NCI-H2081 (cell line): Measurements from ENCODE around the gene NDUFB8.

ENCODE experiments used
- DNase-seq, 2 experiments: peaks; one replicate each; lab custom pipeline; 2025; lab: John Stamatoyannopoulos, UW

The NDUFB8 gene

GRCh38 chr10:100535715-100536353, 6.2 kb upstream of the NDUFB8 start, which contains the start of gene HIF1AN:
HIF1AN (plus strand) TSS chr10:100535943; CDS start chr10:100535959, 16 bp downstream.
- DNase-seq = peak; percentile 89

DNA sequence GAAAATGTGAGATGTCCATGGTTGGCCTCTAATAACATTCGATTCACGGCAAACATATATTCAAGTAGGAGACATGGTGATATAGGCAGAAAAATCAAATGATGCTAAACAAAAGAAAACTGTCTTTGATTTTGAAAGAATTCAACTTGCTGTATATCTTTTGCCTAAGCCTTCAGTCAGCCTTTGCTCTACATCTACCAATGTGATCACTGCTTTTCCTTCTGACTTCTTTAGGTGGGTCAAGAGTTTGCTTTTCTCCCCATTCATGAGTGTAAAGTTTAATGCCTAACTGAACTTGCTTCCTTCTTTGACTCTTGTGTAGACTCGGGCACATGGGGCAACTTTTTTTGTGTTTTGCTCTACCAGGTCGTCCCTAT, 5.7 kb upstream of the NDUFB8 start:
- DNase-seq = no peak

- no peak for DNase-seq
These were observed 5.1 kb upstream of the NDUFB8 start for GRCh38 chr10:100534726-100535125.

- DNase-seq = no peak
These were observed 2.1 kb upstream of the NDUFB8 start for GRCh38 chr10:100531761-100532160.

GRCh38 chr10:100528921-100529474, 673 bp downstream of the NDUFB8 start:
- DNase-seq = peak in 1 of 2 experiments; percentile 21

DNA sequence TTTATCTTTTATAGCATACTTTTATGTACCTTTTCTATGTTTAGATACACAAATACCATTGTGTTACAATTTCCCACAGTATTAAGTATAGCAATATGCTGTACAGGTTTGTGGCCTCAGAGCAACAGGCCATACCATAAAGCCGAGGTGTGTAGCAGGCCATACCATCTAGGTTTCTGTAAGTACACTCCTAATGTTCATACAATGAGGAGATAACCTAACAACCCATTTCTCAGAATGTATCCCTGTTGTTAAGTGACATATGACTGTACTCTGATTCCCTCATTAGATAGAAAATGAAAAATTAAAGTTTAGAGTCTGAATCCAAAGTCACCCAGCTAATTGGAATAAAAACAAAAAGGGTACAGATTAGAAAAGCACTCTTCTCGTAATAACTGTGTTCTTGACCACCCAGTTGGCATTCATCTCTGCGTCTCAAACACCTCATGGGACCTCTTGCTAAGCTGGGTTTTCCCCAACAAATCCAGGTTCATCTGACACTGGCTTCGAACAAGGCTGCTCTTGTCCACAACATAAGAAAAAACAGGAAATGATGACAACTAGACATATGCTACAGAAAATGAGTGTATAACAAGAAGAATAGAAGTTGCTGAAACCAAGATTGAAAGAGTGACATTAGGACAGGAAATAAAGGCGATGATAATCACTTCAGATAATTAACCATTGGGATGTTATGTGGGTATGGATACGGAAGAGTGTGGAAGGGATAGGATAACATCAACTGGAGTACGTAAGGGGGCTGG, 1.4 kb downstream of the NDUFB8 start:
- no peak for DNase-seq

- DNase-seq = no peak
These were observed 5.0 kb downstream of the NDUFB8 start for GRCh38 chr10:100524638-100525037.

- DNase-seq = no peak
These were observed 5.5 kb downstream of the NDUFB8 start for GRCh38 chr10:100524206-100524605.

DNA sequence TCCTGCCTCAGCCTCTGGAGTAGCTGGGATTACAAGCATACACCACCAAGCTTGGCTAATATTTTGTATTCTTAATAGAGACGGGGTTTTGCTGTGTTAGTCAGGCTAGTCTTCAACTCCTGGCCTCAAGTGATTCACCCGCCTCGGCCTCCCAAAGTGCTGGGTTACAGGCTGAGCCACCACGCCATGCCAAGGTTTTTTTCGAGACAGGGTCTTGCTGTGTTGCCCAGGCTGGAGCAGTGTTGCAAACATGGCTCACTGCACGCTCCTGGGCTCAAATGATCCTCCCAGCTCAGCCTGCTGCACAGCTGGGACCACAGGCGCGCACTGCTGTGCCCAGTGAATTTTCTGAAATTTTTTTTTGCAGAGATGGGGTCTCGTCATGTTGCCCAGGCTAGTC, 6.7 kb downstream of the NDUFB8 start:
- DNase-seq = no peak

DNA sequence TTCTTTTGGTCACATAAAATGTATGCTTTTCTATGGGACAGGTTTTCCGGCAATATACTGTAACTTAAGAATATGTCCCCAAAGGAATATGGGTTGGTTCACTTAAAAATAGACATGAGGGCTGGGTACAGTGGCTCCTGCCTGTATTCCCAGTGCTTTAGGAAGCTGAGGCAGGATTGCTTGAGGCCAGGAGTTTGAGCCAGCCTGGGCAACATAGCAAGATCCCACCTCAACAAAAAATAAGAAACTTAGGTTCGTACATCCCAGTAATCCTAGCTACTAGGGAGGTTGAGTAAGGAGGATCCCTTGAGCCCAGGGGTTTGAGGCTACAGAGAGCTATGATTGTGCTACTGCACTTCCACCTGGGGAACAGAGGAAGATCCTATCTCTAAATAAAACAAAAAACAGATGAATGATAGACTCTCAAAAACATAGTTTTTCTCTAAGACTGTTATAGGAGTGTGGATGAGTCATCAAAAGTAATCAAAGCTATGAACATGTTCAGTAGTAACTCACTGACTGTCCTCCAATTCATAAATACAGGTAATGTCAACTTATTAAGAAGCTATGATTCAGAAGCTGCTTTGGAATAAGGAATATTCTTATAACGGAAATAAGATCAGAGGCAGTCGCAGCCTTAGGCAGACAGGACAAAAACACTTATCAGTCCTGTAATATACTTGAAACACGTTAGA, 7.4 kb downstream of the NDUFB8 start:
- DNase-seq = no peak

DNA sequence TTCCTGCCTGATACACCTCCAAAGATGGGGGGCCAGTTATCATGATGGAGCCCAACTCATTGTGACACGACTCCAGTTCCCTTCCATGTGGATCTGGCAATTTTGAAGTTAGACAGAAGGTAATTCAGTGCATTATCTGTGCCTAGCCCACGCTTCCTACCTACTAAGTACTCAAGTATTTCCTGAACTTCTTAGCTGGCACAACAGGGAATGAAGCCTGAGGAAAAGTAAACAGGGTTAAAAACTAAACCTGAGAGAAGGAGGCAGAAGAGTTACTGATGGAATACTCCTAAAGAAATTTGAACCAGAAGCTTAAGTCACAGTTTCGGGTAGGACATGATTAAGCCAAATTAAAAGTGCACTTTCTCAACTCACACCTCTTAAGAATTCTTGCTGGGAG, 8.9 kb downstream of the NDUFB8 start:
- DNase-seq = no peak

DNA sequence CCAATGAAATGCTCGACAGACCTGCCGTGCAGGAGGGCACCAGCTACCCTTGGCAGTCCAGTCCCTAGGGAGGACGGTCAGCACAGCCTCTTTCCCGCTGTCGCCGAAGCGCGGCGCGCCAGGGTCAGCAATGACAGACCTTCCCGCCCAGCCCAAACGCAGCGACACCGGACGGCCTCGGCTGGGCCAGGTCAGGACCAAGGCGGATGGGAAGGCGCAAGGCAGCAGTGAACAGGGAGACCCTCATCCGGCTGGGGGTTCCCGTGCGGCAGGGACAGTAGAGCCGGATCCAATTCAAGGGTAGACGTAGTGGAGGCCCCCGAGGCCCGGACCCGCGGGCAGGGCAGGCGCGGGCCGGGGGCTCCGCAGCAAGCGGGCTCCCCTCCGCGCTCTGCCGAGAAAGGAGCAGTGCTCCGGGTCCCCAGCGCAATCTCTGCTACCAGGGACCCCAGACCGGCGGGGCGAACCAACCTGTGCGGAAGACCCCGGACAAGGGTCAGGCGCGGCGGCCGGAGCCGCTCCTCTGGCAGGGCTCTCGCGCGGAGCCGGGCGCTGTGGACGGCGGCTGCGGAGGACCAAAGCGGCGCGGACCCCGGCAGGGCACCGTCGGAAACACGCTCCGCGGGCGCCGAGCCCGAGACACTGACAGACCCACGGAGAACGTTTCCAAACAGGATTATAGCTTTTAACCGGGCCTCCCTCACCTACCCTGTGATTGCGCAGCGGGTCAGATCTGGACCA, 10.2 kb downstream of the NDUFB8 start, which contains the start of gene SEC31B:
Gene SEC31B, minus strand, starts transcription at position 551 of the 741 bp plus-strand sequence. CDS start 2,909 bp downstream, outside the sequence.
- no peak for DNase-seq

DNA sequence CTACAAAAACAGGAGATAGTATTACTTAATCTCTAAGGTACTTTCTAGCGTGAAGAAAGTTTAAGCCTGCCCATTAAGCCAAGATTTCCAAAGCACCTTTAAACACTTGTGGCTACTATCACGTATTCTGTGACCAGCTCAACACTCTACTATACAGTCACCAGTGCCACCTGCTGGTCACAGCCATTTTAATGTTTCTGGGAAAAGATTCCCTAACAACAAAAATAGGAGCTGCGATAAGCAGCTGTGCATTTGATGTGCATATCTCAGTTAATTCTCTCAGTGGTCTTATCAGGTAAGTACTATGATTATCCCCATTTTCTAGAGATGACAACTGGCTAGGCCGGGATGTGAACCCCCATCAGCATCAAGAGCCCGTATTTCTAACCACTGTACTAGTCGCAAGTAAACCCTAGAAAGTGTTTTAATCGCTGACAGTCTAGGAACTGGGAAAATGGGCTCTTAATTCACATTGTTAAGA, 10.9 kb downstream of the NDUFB8 start:
- peak; percentile 11 to 28 for DNase-seq

GRCh38 chr10:100516847-100517246, 12.8 kb downstream of the NDUFB8 start:
- no peak for DNase-seq

DNA sequence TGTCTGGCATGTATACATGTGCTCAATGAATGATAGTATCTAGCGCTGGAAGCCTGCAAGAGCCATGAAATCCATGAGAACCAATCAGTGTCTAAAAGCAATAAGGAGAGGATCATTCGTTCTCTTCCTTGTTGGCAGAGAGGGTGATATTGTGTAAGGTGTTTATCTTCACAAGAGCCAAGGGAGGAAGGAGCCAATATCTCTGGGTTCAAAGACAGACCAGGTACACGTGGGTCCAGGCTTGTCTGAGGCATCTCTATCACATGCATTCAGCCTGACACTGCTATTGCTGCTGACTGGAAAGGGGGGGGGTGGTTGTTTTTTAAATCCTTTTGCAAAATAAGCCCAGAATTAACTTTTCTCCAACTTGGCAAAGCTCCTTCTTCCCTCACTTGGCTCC, 14.1 kb downstream of the NDUFB8 start:
- DNase-seq = no peak

DNA sequence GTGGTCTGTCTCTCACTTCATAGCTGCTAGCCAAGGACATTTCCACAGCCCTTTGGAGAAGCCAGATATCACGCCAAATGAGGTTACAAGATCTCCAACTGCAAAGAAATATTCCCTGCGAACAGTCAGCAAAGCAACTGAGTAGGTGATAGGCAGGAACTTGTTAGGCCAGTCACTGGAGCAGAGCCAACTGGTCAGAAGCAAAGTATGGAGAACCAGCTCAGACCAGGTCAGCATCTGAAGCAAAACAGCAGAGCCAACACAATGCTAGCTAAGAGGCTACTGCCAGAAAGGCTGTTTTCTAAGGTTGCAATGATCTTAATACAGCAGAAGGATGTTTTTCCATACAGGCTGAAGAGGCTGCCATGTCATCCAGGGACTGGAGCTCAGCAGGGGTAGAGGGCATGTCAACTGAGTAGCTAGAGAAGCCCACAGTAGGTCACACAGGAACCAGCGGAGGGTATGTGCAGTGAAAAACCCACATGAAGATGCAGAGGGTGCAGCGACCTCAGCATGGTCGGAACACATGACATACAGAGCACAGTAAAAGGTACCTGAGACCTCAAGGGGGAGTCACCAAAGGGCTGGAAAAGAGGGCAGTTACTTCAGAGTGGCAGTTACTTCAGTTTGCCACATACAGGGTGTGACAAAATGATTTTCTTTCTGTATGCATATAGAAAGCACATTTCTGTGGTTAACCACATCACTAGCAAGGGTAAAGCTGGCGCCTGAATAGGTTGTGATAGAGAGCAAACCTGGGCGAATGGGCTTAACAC, 18.9 kb downstream of the NDUFB8 start:
- no peak for DNase-seq

DNA sequence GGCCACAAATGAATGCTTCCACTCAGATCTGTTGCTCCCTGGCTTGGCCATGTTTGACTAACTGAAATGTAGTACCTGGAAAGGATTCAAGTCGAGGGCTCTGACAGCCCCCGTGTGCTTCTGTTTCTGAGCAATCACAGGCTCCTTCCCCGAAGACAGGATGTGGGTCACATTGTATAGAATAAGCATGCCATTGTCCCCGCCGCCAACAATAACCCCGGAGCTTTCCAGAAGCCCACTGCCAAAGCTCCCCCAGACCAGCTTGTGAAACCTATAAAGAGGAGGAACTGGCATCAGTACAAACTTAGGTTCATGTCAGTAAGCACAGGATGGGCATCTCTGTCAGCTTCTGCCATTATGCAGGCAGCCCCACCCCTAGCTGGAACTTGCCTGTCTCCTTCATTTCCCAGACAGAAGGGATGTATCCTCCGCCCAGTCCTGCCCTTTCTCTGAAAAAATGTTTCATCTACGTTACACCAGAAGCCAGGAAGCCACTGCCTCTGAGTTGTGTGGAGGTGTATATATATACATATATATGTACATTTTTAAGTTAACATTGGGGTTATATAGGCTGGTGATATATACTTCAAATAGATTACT, 20.3 kb downstream of the NDUFB8 start:
- DNase-seq = no peak

GRCh38 chr10:100508691-100509150, 20.9 kb downstream of the NDUFB8 start:
- DNase-seq = peak; percentile 11 to 21

GRCh38 chr10:100508266-100508665, 21.4 kb downstream of the NDUFB8 start:
- DNase-seq = no peak

DNA sequence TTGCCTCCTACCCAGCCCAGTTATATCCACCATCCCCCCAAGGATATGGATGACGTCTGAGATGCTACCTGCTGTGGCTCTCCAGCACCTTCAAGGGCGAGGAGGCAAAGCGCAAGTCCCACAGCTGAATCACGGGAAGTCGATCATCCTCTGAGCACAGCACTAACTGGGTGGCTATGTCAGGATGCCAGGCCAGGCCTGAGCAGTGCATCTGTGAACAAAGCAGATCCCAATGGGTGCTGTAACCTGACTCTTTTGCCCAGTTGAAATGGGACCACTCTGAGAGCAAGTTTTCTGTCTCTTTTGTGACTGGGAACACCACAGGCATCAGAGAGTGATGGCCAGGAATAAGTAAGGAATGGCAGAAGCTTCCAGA, 22.3 kb downstream of the NDUFB8 start:
- DNase-seq = no peak
